Fibroblast of peridontal ligament (primary cell): Measurements from ENCODE around the gene LNPEP.
"Not testable (repeated sequence)": the region's sequence is repeated elsewhere in the genome, so short reads cannot be mapped to it uniquely, and the experiment has no call there.

Experiments
- DNase-seq: peaks from one replicate; pipeline ENCODE4 v3.0.0-alpha.2; 2010; ENCODE audit errors: extremely low read depth

LNPEP gene

DNA sequence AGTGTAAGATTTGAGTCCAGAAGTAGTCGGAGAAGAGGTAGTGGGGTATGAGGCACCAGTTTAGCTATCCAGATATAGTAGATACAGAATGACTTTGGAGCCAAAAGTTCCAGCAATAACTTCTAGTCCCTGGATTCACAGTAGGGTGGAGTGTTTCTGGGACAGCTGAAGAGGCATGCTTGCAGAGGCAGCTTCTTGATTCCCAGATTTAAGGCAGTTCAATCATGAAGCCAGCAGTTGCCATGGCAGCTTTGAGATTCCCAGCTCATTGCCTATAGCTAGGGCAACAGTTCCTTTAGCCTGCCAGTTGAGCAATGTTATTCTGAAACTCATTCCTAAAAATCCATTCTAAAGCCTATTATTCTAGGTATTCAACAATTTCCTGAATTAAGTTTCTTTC, 127.4 kb downstream of the LNPEP start:
- no peak for DNase-seq

GRCh38 chr5:97065475-97065874, 129.6 kb downstream of the LNPEP start:
- DNase-seq = no peak

DNA sequence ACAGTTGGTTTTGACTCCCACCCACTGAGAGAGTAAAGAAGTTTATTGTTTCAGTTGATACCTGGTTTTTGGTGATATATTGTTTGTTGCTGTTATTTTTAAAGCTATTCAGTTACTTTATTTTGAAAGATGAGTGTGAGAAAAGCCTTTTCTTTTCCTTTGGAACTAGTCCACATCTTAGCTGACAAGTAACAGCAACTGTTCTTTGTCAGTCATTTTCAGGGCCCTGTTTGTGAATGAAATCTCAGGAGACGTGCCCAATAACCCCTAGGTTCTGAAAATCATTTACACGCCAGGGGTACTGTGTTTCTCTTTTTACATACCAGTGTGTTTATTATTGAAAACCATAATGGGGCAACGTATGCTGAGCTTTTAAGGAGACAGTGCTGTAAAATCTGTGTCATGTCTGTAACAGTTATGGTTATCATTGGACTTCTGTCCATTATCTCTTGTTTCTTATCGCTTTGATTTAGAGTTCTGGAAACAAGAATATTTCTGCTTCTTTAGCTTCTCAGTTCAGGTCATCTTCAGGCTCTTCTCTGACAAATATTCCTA, 131.5 kb downstream of the LNPEP start:
- no peak for DNase-seq

- DNase-seq = no peak
These were observed 134.4 kb downstream of the LNPEP start for GRCh38 chr5:97070234-97070633.

DNA sequence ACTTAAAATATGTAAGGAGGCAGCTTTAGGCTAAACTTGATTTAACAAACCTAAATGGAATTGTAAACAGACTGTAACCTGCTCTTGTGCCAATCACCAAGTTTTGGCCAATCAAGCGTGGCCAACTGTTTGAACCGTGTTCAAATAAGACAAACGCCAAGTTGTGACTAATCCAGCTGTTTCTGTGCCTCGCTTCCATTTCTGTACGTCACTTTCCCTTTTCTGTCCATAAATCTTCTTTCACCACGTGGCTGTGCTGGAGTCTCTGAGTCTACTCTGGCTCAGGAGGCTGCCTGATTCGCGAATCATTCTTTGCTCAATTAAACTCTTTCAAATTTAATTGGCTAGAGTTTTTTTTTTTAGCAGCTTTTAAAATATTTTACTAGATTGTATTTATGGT, 135.2 kb downstream of the LNPEP start:
- DNase-seq = peak; percentile 18

DNA sequence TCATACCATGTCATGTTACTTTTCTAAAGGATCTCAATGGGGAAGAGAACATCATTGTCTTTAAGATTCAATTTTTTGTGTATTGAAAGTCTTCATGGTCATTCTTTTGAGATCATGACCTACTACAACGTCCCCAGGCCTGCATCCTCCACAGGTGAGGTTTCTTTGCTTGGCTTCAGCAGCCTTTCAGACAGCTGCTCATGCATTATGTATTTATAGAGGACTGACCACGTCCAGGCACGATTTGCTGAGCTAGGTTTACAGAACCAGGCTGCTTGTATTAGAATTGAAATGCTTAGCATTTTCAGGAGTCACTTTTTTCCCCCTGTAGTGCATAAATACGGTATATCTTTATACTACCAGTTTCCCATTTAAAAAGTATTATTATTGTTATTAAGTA, 136.1 kb downstream of the LNPEP start:
- DNase-seq = no peak

DNA sequence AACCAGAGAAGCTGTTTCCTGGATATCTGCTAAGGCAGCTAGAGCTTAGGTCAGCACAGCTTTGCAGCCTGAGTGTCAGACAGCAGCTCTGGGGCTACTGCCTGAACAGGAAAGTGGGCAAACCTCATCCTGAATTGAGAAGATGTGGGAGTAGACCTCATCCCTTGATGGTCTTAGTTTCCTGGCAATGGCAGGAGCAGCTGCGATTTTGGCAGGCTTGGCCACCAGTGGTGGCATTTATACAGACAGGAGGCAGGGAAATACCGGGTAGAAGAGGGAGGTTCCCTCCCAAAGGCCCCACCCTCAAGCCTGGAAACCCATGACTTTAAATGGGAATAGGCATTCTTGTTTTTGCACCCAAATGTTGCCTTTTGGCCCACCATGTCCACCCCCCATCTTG, 136.8 kb downstream of the LNPEP start:
- no peak for DNase-seq

DNA sequence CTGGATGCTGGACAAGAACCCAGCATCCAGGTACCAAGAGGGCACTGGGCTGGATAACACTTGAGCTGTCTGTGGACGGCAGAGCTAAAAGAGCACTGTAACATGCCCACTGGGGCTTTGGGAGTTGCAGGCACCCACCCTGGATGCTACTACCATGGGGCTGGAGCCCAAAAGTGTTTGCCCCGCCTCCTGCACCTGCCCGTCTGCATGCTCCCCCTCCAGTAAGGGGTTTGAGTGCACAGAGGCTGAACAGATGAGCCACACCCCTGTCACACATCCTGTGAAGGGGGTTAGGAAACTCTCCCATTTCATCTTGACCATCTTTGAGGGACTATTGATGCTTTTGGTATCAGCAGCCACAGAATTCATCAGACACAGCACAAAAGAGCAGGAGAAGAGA, 137.5 kb downstream of the LNPEP start:
- no peak for DNase-seq

- no peak for DNase-seq
These were observed 139.1 kb downstream of the LNPEP start for GRCh38 chr5:97074859-97075489.

DNA sequence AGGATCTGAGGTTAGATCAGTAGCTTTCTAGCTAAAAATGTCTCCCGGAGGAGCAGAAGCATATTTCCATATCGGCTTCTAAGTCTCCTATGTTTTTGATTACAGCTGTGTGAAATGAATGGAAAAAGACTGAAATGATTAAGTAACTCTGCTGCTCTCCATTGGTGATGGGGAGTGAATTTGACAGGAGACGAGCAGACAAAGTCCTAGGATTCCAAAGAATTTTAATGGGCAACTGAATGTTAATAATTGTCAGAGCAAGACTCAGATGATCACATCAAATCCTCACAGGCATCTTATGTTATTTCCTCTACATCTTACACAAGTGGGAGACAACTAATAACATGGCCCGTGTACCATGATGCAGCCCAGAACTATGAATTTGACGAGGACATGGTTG, 139.8 kb downstream of the LNPEP start:
- no peak for DNase-seq

DNA sequence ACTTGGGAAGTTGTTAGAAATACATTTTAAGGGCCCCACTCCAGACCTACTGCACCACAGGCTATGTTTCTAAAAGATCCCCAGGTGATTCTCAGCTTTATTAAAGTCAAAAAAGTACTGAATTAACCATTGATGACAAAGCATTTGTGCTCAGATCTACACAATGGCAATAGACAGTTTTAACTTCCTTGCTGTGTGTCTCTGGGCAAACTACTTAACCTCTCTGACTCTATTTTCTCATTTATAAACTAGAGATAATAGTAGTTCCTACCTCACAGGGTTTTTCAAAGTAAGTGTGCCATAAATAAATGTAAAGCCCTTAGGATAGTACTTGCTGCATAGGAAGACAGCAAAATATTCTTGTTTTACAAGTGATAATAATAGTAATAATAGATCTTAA, 140.2 kb downstream of the LNPEP start:
- DNase-seq = no peak

- DNase-seq = no peak
These were observed 141.4 kb downstream of the LNPEP start for GRCh38 chr5:97077246-97077645.

DNA sequence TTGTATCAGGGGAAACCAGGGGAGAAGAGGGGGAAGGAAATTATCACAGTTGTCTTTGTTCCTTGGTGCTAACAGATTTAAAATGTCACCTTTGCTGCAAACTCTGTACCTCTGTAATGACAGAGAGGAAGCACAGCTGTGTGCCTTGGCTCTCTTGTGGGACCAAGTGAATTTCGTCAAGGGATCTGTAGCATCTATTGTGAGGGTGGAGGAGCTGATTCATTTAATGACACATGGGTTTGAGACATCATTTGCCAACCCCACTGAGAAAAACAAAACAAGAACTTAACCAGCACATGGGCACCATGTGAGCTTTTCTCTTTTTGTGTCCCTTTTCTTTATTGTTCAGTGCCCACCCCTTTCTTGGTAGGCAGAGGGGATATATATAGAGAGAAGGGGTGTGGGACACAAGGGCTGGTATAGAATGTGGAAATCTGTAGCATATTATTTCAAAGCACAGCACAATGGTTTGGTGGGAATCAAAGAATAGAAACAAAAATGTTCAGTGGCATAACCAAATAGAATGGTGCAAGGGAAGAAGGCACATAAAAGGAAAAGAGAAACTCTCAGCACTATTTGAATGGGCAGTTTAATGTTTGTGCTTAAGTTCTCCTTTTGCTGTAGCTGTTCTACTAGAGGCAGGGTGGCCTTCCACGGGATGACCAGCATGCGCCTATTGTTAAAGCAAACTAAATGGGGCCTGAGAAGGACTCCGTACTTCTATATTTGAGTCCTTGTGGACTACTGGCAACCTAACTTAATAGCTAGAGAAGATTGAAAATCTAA, 143.3 kb downstream of the LNPEP start:
- DNase-seq = peak; percentile 23

- DNase-seq = not testable (repeated sequence)
These were observed 149.0 kb downstream of the LNPEP start for GRCh38 chr5:97084782-97085458.

GRCh38 chr5:97085459-97086181, 149.7 kb downstream of the LNPEP start:
- DNase-seq = no peak
